HG03039 (cell line): ENCODE measurements around the gene SIRT6.
"Not testable (repeated sequence)": the region's sequence is repeated elsewhere in the genome, so short reads cannot be mapped to it uniquely, and the experiment has no call there.

Experiments
- ATAC-seq: cut with Tn5 transposase; IDR thresholded peaks from one replicate; pipeline ENCODE4 v1.9.1; 2021; ENCODE audit warnings: mild to moderate bottlenecking, moderate library complexity; ENCODE audit not compliant: unreplicated experiment

The SIRT6 gene

DNA sequence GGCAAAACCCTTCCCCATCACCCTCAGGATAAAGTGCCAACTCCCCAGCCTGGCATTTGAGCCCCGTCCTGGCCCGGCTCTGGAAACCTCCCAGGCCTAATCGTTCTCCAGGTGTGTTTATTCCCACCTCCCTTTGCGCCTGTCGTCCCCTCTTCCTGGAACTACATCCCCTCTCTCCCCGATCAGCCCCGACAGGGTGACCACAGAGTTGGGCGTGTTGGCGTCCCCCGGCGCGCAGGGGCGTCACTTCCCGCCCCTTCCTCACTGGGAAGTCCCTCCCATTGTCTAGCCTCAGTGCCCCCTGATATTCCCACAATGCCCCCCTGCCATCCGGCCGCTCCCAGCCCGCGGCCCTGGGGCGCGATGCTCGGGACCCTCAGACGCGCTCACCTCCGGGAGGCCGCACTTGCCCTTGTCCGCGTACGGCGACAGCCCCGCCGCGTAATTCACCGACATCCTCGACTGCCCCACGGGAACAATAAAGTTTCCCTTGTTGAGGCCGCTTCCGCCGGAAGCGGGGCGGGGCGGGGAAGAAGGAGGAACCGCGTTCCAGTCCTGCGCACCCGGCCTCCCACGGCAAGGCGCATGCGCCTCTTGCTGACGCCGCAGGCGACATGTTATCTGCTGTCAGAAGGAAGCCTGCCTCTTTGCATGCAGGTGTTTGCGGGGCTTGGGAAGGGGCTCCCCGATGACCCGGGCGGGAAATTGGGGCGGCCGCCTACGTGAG, at the start of gene SIRT6, which contains the start of gene ANKRD24:
Gene SIRT6, minus strand, starts transcription at position 480 of the 727 bp plus-strand sequence. Its CDS starts 24 bp downstream, at position 456.
Gene ANKRD24, plus strand, starts transcription at position 606 of the 727 bp plus-strand sequence. CDS start 3,737 bp downstream, outside the sequence.
- ATAC-seq = peak; percentile 71

DNA sequence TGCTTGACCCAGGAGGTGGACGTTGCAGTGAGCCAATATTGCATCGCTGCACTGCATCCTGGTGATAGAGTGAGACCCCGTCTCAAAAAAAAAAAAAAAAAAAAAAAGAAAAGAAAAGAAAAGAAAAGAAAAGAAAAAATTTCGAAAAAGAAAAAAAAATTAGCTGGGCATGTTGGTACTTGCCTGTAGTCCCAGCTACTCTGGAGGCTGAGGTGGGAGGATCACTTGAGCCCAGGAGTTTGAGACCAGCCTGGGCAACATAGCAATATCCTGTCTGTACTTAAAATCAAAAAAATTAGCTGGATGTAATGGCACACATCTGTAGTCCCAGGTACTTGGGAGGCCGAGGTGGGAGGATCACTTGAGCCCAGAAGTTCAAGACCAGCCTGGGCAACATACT, 49.8 kb upstream of the SIRT6 start:
- ATAC-seq = not testable (repeated sequence)

DNA sequence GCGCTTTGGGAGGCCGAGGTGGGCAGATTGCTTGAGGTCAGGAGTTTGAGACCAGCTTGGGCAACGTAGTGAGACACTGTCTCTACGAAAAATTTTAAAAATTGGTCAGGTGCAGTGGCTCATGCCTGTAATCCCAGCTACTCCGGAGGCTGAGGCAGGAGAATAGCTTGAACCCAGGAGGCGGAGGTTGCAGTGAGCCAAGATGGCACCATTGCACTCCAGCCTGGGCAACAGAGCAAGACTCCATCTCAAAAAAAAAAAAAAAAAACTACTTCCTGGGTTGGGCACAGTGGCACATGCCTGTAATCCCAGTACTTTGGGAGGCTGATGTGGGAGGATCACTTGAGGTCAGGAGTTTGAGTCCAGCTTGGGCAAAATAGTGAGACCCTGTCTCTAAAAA, 49.2 kb upstream of the SIRT6 start:
- not testable (repeated sequence) for ATAC-seq

DNA sequence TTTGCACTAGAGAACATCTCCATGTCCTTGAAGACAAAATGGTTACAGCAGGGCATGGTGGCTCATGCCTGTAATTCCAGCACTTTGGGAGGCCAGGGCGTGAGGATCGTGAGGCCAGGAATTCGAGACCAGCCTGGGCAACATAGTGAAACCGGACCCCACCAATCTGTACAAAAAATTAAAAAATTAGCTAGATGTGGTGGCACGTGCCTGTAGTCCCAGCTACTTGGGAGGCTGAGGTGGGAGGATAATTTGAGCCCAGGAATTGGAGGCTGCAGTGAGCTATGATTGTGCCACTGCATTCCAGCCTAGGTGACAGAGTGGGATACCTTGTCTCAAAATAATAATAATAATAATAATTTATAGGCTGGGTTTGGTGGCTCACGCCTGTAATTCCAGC, 47.9 kb upstream of the SIRT6 start:
- not testable (repeated sequence) for ATAC-seq

DNA sequence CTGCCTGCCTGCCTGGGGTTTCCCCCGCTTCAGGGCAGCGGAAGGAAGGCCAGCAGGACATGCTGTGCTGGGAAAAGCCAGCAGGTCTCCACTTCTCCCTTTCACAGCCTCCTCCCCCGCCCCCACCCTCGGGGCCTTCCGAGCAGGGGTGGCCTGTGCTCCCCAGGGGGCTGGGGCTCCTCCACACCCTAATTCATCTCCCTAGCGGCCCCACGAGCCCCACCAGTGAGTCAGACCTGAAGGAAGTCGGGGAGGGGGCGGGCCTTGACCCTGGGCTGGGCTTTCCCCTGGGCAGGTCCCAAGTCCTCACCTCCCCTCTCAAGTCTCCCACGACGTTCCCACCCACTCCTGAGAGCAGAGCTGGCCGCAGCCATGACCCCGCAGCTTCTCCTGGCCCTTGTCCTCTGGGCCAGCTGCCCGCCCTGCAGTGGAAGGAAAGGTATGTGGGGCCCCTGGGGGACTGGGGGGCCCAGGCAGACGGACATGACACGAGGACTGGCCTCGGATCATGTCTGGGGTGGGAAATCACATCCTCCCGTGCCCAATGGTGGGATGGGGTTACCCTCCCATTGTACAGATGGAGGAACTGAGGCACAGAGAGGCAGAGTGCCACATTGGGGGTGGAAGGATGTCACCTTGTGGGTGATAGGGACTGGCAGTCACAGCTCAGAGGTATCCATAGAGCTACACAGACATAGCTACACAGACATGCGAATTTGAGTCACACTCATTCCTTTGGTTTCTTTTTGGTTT, 47.0 kb upstream of the SIRT6 start, which contains the start of gene EBI3:
Gene EBI3, plus strand, starts transcription at position 345 of the 753 bp plus-strand sequence. Its CDS starts 28 bp downstream, at position 373.
- peak; percentile 50 for ATAC-seq

DNA sequence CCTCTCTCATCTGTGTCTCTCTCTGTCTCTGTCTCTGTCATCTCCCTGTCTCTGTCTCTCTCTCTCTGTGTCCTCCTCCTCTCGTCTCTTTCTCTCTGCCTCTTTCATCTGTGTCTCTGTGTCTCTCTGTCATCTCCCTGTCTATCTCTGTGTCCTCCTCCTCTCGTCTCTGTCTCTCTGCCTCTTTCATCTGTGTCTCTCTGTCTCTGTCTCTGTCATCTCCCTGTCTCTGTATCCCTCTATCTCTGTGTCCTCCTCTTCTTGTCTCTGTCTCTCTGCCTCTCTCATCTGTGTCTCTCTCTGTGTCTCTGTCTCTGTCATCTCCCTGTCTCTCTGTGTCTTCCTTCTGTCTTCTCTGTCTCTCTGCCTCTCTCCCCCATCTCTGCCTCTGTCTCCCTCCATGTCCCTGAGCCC, 46.4 kb upstream of the SIRT6 start:
- ATAC-seq = no peak

DNA sequence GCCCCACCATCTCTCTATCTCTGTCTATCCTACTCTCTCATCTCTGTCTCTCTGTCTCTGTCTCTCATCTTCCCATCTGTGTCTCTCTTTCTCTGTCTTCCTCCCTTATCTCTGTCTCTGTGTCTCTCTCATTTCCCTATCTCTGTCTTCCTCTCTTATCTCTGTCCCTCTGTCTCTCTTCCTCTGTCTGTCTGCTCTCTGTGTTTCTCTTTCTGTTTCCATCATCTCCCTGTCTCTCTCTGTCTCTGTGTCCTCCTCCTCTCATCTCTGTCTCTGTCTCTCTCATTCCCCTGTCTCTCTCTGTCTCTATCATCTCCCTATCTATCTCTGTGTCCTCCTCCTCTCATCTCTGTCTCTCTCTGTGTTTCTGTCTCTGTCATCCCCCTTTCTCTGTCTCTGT, 45.4 kb upstream of the SIRT6 start:
- ATAC-seq = no peak

DNA sequence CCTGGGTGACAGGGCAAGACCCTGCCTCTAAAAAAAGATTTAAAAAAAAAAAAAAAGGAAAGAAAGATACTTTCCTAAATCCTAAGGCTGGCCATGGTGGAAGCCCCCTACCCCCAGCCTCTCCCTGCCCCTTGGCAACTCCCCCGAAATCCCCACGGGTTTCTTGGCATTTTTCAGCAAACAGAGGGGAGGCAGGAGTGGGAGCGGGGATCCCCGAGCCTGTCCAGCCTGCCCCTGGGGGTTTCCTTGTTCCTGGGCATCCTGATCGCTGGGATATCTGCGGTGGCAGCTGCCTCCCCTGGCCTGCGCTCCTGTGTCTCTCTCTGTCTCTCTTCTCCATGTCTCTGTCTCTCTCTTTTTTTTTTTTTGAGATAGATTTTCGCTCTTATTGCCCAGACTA, 43.5 kb upstream of the SIRT6 start:
- ATAC-seq = no peak

DNA sequence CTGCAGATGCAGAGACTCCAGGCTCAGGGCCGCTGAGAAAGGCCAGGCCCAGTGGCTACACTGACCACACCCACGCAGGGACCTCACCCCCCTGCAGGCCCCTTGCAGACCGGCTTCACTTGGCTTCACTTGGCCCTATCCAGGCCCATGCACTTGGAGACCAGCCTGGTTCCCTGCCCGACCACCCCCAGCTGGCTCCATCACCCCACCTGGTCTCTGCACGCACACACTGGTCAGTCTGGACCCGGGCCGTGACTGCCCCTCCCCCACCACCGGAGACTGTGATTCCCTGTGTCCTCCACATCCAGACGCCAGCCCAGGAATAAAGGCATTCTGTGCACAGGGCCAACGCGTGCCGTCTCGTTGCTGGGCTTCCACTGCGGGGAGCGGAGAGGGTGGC, 42.1 kb upstream of the SIRT6 start:
- ATAC-seq = no peak

DNA sequence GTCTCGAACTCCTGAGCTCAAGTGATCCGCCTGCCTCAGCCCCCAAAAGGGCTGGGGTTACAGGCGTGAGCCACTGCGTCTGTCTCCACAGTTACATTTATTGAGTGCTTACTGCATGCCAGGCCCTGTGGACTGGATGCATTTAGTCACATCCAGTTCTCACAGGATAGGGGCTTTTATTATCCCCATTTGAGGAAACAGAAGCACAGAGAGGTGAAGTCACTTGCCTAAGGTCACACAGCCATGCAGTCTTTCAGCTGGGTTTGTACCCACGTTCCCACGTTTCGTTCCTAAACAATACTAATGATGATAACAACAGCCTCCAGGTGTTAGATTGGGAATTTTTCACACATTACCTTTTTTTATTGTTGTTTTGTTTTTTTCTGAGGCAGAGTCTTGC, 37.8 kb upstream of the SIRT6 start:
- ATAC-seq = no peak

DNA sequence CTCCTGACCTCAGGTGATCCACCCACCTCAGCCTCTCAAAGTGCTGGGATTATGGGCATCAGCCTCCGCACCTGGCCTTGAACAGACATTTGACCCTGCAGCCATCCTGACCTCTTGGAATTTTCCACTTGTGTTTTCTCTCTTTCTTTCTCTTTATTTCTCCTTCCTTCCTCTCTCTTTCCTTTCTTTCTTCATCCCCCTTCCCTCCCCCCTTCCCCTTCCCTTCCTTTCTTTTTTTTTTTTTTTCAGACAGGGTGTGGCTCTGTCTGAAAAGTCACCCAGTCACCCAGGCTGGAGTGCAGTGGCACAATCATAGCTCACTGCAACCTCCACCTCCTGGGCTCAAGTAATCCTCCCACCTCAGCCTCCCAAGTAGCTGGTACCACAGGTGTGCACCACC, 36.2 kb upstream of the SIRT6 start:
- not testable (repeated sequence) for ATAC-seq

DNA sequence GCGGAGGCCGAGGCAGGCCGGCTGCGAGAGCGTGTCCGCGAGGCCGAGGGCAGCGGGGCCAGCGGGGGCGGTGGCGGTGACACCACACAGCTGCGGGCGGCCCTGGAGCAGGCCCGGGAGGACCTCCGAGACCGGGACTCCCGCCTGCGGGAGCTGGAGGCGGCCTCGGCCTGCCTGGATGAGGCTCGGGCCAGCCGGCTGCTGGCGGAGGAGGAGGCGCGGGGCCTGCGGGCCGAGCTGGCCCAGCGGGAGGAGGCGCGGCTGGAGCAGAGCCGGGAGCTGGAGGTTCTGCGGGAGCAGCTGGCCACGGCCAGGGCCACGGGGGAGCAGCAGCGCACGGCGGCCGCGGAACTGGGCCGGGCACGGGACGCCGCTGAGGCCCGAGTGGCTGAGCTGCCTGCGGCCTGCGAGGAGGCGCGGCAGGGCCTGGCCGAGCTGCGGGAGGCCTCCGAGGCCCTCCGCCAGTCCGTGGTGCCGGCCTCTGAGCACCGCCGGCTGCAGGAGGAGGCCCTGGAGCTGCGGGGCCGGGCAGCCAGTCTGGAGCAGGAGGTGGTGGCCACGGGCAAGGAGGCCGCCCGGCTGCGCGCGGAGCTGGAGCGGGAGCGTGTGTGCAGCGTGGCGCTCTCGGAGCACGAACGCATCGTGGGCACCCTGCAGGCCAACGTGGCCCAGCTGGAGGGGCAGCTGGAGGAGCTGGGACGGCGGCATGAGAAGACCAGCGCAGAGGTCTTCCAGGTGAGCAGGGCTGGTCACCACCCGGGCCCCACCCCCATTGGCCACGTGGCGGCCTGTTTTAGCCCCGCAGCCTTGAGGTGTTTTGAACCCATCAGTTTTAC, 35.3 kb upstream of the SIRT6 start:
- ATAC-seq = no peak

DNA sequence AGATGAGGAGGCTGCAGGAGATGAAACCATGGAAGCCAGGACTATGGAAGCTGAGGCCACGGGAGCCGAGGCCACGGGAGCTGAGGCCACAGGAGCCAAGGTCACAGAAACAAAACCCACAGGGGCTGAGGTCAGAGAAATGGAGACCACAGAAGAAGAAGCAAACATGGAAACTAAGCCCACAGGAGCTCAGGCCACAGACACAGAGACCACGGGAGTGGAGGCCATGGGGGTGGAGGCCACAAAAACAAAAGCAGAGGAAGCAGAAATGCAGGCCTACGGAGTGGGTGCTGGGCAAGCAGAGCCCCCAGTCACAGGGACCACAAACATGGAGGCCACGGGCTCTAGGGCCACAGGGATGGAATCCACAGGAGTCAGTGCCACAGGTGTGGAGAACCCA, 34.5 kb upstream of the SIRT6 start:
- ATAC-seq = no peak

DNA sequence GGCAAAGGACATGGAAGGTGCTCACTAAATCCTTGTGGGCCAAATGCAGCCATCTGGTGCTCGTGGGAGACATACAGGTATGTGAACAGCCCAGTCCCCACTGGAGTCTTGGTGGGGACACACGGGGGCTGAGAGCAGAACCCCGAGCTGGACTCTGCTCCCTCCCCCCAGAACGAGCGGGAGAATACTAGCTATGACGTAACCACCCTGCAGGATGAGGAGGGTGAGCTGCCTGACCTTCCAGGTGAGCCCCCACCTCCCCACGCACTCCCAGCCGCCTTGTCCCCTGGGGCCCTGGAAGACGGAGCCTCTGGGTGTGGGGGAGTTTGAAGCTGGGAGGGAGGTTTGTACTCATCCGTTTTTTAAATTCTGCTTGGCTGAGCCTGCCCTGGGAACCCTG, 33.4 kb upstream of the SIRT6 start:
- ATAC-seq = no peak

DNA sequence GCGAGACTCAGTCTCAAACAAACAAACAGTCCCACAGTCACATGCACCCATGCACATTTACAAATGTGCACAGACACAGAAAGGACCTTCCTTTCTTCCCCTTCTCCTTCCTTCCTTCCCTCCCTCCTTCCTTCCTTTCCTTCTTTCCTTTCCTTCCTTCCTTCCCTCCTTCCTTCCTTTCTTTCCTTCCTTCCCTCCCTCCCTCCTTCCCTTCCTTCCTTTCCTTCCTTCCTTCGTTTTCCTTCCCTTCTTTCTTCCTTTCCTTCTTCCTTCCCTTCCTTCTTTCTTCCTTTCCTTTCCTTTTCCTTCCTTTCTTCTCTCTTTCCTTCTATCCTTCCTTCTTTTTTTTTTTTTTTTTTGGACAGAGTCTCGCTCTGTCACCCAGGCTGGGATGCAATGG, 30.8 kb upstream of the SIRT6 start:
- ATAC-seq = no peak

DNA sequence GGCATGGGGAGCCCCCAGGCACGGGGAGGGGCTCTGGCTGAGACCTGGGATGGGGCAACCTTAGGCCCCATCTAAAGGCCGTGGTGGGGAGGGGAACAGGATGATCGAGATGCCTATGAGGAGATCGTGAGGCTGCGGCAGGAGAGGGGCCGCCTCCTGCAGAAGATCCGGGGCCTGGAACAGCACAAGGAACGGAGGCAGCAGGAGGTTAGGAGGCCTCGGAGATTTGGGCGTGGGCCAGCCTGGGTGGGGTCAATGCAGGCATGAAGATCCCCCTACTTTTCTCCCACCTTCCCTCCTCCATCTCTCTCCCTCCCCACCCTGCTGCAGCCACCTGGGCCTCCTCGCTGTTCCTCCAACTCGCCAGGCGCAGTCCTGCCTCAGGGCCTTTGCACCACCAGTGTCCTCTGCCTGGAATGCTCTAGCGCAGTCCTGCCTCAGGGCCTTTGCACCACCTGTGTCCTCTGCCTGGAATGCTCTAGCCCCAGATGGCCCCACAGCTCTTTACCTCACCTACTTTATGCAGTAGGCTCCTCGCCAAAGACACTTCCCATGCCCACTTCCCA, 27.9 kb upstream of the SIRT6 start:
- ATAC-seq = no peak

DNA sequence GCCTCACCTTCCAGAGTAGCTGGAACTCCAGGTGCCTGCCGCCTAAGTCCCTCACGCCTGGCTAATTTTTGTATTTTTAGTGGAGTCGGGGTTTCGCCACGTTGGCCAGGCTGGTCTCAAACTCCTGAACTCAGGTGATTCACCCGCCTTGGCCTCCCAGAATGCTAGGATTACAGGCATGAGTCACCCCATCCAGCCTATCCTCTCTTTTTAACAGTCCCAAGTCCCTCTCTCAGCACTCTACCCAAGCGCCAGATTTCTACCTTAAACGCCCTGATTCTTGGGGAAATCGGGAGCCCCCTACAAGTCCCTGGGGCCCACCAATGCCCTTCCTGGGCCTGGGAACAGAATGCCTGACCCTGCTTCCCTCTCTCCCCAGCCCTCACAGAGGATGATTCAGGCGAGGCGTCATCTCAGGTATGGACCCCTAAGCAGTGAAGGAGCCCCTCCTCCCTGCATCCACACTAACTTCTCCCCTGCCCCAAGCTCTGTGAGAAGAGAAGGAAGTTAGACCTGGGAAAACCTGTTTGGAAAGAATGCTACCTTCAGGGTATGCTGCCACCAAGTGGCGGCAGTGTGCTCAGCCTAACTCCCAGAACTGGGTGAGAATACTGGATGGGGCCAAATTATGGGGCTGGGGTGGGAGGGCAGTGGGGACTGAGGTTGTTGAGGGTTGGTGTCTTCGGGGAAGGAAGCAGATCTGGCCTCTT, 26.2 kb upstream of the SIRT6 start:
- ATAC-seq = no peak

DNA sequence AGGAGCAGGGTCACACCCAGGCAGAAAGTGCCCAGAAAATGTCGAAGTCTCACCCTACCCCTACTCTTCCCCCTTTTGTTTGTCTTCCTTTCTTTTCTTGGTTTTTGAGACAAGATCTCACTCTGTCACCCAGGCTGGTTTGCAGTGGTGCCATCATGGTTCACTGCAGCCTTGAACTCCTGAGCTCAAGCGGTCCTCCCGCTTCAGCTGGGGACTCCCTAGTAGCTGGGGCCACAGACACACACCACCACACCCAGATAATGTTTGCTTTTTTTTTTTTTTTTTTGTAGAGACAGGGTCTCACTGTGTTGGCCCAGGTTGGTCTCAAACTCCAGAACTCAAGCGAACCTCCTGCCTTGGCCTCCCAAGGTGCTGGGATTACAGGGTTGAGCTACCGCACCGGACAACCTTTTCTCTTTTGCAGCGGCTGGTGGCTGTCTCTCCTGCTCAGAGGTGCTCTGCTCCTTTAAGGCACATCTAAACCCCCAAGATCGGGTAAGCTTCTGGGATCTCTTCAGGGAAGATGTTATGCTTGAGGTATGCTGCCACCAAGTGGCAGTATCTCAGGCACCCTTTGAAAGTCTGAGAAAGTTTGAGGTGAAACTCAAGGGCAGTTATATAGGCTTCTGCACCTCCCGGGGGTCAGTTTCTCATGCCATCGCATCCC, 24.6 kb upstream of the SIRT6 start:
- ATAC-seq = no peak

DNA sequence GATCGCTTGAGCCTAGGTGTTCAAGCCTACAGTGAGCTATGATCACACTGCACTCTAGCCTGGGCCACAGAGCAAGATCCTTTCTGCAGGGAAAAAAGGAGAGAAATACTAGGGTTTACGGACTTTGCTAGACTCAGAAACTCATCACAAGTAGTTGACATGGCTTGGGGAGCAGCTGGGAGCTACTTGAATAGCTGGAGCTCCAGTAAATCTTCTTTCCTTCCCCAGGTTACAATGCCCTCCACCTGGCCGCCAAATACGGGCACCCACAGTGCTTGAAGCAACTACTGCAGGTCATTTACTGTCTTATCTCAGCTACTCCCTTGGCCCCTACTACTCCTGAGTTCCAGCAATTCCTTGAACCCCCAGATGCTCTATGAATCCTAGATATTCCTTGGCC, 19.4 kb upstream of the SIRT6 start:
- ATAC-seq = no peak
